A549 (cell line): ENCODE data around the gene NR1H4. TPM values are rescaled to one million over a fixed set of nuclear protein-coding genes. Genes with fewer than 3 reads are reported as not detected.

Experiments
- ATAC-seq, 2 experiments: fragments of 200-7000 bp in 1 of 2; fragments of >200 bp in 1 of 2; cut with Nextera tagmentation in 1 of 2; cut with Tn5 transposase in 1 of 2; 3 replicates each; pipeline versions ENCODE4 v1.8.0 to v1.9.1; 2018 to 2020; ENCODE audit warnings: mild to moderate bottlenecking in 1 of 2, moderate library complexity in 1 of 2
- CTCF ChIA-PET: fragments of 300-600 bp; sonication (Branson Sonifier 250); formaldehyde crosslinking; extraction: SDS; loops from one replicate; lab custom pipeline; 2021; ENCODE audit warnings: antibody characterized with exemption, inconsistent platforms; lab: Yijun Ruan, JAX
- POLR2A ChIA-PET: fragments of 350-600 bp; formaldehyde crosslinking; extraction: SDS; loops from one replicate; lab custom pipeline; 2021; ENCODE audit warnings: antibody characterized with exemption, inconsistent platforms; lab: Yijun Ruan, JAX
- DNase-seq, 2 experiments: peaks; one replicate each; pipeline versions ENCODE4 v3.0.0 to v3.0.0-alpha.2; 2011 to 2016; ENCODE audit warnings: low read depth in 1 of 2, low spot score in 1 of 2
- FAIRE-seq: peaks from 2 replicates; lab custom pipeline; 2011; peaks lifted over from hg19 to GRCh38; lab: Jason Lieb, UNC
- H3K27ac ChIP-seq, 2 experiments: fragments of >200 bp; sonication (Bioruptor Twin); formaldehyde crosslinking; 3 replicates each; pipeline ENCODE4 v1.5.1; 2016 to 2017
- H3K4me1 ChIP-seq: fragments of >200 bp; sonication (Bioruptor Twin); formaldehyde crosslinking; 3 replicates; pipeline ENCODE4 v1.6.1; 2016
- H3K4me2 ChIP-seq: fragments of >200 bp; sonication (Bioruptor Twin); formaldehyde crosslinking; 3 replicates; pipeline ENCODE4 v1.6.1; 2016
- H3K4me3 ChIP-seq: fragments of >200 bp; sonication (Bioruptor Twin); formaldehyde crosslinking; 3 replicates; pipeline ENCODE4 v1.5.1; 2016
- H3K9me3 ChIP-seq: fragments of >200 bp; sonication (Bioruptor Twin); formaldehyde crosslinking; 3 replicates; pipeline ENCODE4 v1.6.1; 2016
- BHLHE40 ChIP-seq: IDR thresholded peaks from 2 replicates; pipeline ENCODE4 v1.6.1; 2012; ENCODE audit warnings: low read depth, low read length, inconsistent platforms
- CBX2 ChIP-seq: fragments of 200-600 bp; sonication (generic); IDR thresholded peaks from 2 replicates; pipeline ENCODE4 v1.6.1; 2016; ENCODE audit warnings: low read depth, mild to moderate bottlenecking, borderline replicate concordance
- CHD4 ChIP-seq: fragments of 200-600 bp; sonication (generic); IDR thresholded peaks from 2 replicates; pipeline ENCODE4 v1.6.1; 2016; ENCODE audit warnings: antibody characterized with exemption, mild to moderate bottlenecking, borderline replicate concordance
- EHMT2 ChIP-seq: fragments of 200-600 bp; sonication (generic); IDR thresholded peaks from 2 replicates; pipeline ENCODE4 v1.6.1; 2016; ENCODE audit warnings: antibody characterized with exemption, low read depth, mild to moderate bottlenecking, moderate library complexity
- ESRRA ChIP-seq: fragments of 150-350 bp; IDR thresholded peaks from 2 replicates; pipeline ENCODE4 v1.6.1; 2014; ENCODE audit warnings: mild to moderate bottlenecking, low read length, borderline replicate concordance
- FOXS1 ChIP-seq: fragments of 250-450 bp; sonication (Bioruptor Pico); IDR thresholded peaks from 2 replicates; pipeline ENCODE4 v1.5.0; 2020; ENCODE audit warnings: mild to moderate bottlenecking, moderate library complexity
- GATA3 ChIP-seq: IDR thresholded peaks from 2 replicates; pipeline ENCODE4 v1.6.1; 2012; ENCODE audit warnings: borderline replicate concordance
- HEYL ChIP-seq: fragments of 250-450 bp; sonication (Bioruptor Pico); IDR thresholded peaks from 2 replicates; pipeline ENCODE4 v1.8.0; 2021; ENCODE audit warnings: mild to moderate bottlenecking, moderate library complexity
- HOXB5 ChIP-seq: fragments of 250-450 bp; sonication (Bioruptor Pico); IDR thresholded peaks from 2 replicates; pipeline ENCODE4 v1.5.0; 2020; ENCODE audit warnings: mild to moderate bottlenecking, moderate library complexity
- JUNB ChIP-seq: fragments of >200 bp; sonication (Bioruptor Twin); formaldehyde crosslinking; IDR thresholded peaks from 2 replicates; pipeline ENCODE4 v1.6.1; 2016
- KDM1A ChIP-seq: fragments of 200-600 bp; sonication (generic); IDR thresholded peaks from 2 replicates; pipeline ENCODE4 v1.6.1; 2016; ENCODE audit warnings: low read depth, mild to moderate bottlenecking
- KDM5A ChIP-seq: fragments of 200-600 bp; sonication (generic); IDR thresholded peaks from 2 replicates; pipeline ENCODE4 v1.6.1; 2016; ENCODE audit warnings: antibody characterized with exemption, mild to moderate bottlenecking
- MAFK ChIP-seq: fragments of 450-650 bp; IDR thresholded peaks from 2 replicates; pipeline ENCODE4 v1.6.1; 2014; ENCODE audit not compliant: partially characterized antibody
- MAZ ChIP-seq: fragments of 150-350 bp; IDR thresholded peaks from 2 replicates; pipeline ENCODE4 v1.6.1; 2014; ENCODE audit warnings: antibody characterized with exemption, low read depth, low read length, borderline replicate concordance
- PHF8 ChIP-seq: fragments of 200-600 bp; sonication (generic); IDR thresholded peaks from 2 replicates; pipeline ENCODE4 v1.6.1; 2016; ENCODE audit warnings: low read depth, mild to moderate bottlenecking, antibody characterized with exemption, moderate library complexity, borderline replicate concordance
- POLR2A ChIP-seq: IDR thresholded peaks from 2 replicates; pipeline ENCODE4 v1.6.1; 2012; ENCODE audit warnings: mild to moderate bottlenecking, low read length
- POLR2AphosphoS2 ChIP-seq: conservative IDR thresholded peaks from 2 replicates; pipeline ENCODE4 v1.6.1; 2012; ENCODE audit warnings: low read length, improper control_type of control experiment, inconsistent platforms
- RCOR1 ChIP-seq: fragments of 150-350 bp; IDR thresholded peaks from 2 replicates; pipeline ENCODE4 v1.6.1; 2014; ENCODE audit warnings: antibody characterized with exemption, low read length, low read depth
- SMC3 ChIP-seq: fragments of >200 bp; sonication (Bioruptor Twin); formaldehyde crosslinking; IDR thresholded peaks from 3 replicates; pipeline ENCODE4 v1.6.1; 2018; ENCODE audit warnings: inconsistent platforms
- WGBS: methylation state at CpG from one replicate; pipeline ENCODE4 v1.1.6; 2017; ENCODE audit errors: missing lambda C conversion rate; 5-methylcytosine and 5-hydroxymethylcytosine counted together
- polyA plus RNA-seq, 4 experiments: library from polyadenylated mRNA; depleted of rRNA in 3 of 4; stranded (reverse); fragments of >200 nt; fragmentation: RNase III in 1 of 4; extraction: RNeasy Plus Mini Kit Qiagen cat#74134 plus additional on column Dnase treatment in 1 of 4; gene quantifications; 2 replicates in 3 of 4; 3 replicates in 1 of 4; pipeline ENCODE4 v1.2.3, GENCODE V29; 2011 to 2017
- TF ChIP-seq, protein P1 (sequence below): IDR thresholded peaks from 2 replicates; pipeline ENCODE4 v1.6.1; 2012
- TF ChIP-seq, protein P2 (sequence below): fragments of 250-450 bp; sonication (Bioruptor Pico); IDR thresholded peaks from 2 replicates; pipeline ENCODE4 v1.5.0; 2020; ENCODE audit warnings: low read depth, mild to moderate bottlenecking, moderate library complexity
- TF ChIP-seq, protein P3 (sequence below): fragments of >200 bp; sonication (Bioruptor Twin); formaldehyde crosslinking; IDR thresholded peaks from 2 replicates; pipeline ENCODE4 v1.6.1; 2016
- TF ChIP-seq, protein P4 (sequence below): fragments of 450-650 bp; IDR thresholded peaks from 2 replicates; pipeline ENCODE4 v1.6.1; 2014; ENCODE audit warnings: antibody characterized with exemption
- TF ChIP-seq, protein P5 (sequence below): fragments of >200 bp; sonication (Bioruptor Twin); formaldehyde crosslinking; IDR thresholded peaks from 3 replicates; pipeline ENCODE4 v1.6.1; 2016

The NR1H4 gene
- polyA plus RNA-seq, 2 of the 4 experiments (the other 2 are of a cell fraction), result 0.40 to 1.4 TPM

DNA sequence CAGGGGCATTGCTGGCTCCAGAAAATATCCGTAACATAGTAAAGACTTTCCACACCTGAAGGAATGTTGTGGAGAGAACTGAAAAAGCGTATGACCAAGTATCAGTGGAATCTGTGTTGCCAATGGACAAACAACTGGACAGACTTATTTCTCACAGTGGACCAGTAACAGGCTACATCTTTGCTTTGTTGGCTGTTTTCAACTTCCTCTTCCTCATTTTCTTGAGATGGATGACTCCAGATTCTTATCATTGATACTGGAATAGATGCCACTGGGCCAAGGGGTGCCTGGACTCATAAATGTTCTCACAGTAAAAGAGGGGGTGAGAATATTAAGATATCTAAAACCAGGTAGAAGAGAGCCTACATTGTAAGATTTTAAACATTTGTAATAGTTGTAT, 106.2 kb downstream of the NR1H4 start:
- POLR2A ChIA-PET, result no interaction called here
- whole genome bisulfite sequencing, result 48% methylated on average over 2 of the region's 2 CpGs
- Histone ChIP-seq H3K4me1 (peaks cover 18% of the 10 kb centered on the region), H3K9me3 (no peaks in the 10 kb centered on the region), H3K27ac (no peak overlapping the region), H3K4me3 (no peak overlapping the region), H3K4me2 (no peak overlapping the region)
- ATAC-seq (no peak), FAIRE-seq (no peak)
- CTCF ChIA-PET, result no interaction called here
- no peak for TF ChIP-seq PHF8
- no peak for TF ChIP-seq SMC3
- TF ChIP-seq HOXB5 (CRISPR knock-in tag), result no peak
- no peak for TF ChIP-seq GATA3
- no peak for TF ChIP-seq POLR2A
- TF ChIP-seq CHD4, result no peak
- TF ChIP-seq ESRRA, result no peak
- no peak for TF ChIP-seq KDM5A
- TF ChIP-seq, protein P1, sequence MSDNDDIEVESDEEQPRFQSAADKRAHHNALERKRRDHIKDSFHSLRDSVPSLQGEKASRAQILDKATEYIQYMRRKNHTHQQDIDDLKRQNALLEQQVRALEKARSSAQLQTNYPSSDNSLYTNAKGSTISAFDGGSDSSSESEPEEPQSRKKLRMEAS, result no peak
- TF ChIP-seq, protein P2, sequence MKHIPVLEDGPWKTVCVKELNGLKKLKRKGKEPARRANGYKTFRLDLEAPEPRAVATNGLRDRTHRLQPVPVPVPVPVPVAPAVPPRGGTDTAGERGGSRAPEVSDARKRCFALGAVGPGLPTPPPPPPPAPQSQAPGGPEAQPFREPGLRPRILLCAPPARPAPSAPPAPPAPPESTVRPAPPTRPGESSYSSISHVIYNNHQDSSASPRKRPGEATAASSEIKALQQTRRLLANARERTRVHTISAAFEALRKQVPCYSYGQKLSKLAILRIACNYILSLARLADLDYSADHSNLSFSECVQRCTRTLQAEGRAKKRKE, result no peak
- TF ChIP-seq, all 56 proteins: peak for 0
- DNase-seq, result no peak

DNA sequence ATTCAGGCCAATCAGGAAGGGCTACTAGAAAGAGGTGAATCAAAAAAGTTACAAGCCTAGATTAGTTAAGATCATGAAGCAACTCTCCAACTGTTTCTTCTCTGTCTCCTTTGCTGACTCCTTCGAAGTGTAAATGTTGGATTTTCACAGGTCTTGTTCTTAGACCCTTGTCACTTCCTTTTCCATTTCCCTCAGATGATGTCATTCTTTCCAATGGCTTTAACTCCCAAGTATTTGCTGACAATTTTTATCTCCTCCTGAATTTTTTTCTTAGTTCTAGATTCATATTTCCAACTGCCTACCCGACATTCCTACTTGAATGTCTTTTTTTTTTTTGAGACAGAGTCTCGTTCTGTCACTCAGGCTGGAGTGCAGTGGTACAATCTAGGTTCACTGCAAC, 110.6 kb downstream of the NR1H4 start:
- POLR2A ChIA-PET, result no interaction called here
- ATAC-seq (no peak), DNase-seq (no peak), FAIRE-seq (no peak)
- TF ChIP-seq, protein P3, sequence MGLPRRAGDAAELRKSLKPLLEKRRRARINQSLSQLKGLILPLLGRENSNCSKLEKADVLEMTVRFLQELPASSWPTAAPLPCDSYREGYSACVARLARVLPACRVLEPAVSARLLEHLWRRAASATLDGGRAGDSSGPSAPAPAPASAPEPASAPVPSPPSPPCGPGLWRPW, result no peak
- TF ChIP-seq POLR2AphosphoS2 (no peak), RCOR1 (no peak), HEYL (CRISPR knock-in tag) (no peak), CBX2 (no peak), JUNB (no peak), MAFK (no peak), FOXS1 (CRISPR knock-in tag) (no peak), MAZ (no peak), KDM5A (no peak)
- TF ChIP-seq, protein P4, sequence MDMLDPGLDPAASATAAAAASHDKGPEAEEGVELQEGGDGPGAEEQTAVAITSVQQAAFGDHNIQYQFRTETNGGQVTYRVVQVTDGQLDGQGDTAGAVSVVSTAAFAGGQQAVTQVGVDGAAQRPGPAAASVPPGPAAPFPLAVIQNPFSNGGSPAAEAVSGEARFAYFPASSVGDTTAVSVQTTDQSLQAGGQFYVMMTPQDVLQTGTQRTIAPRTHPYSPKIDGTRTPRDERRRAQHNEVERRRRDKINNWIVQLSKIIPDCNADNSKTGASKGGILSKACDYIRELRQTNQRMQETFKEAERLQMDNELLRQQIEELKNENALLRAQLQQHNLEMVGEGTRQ, result no peak
- TF ChIP-seq, protein P5, sequence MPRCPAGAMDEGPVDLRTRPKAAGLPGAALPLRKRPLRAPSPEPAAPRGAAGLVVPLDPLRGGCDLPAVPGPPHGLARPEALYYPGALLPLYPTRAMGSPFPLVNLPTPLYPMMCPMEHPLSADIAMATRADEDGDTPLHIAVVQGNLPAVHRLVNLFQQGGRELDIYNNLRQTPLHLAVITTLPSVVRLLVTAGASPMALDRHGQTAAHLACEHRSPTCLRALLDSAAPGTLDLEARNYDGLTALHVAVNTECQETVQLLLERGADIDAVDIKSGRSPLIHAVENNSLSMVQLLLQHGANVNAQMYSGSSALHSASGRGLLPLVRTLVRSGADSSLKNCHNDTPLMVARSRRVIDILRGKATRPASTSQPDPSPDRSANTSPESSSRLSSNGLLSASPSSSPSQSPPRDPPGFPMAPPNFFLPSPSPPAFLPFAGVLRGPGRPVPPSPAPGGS, result no peak
- Histone ChIP-seq H3K4me3 (no peak overlapping the region), H3K9me3 (peaks cover 19% of the 10 kb centered on the region; the same call in 2 of the 3 replicates), H3K4me2 (no peak overlapping the region), H3K4me1 (no peaks in the 10 kb centered on the region), H3K27ac (no peak overlapping the region)
- 90% methylated on average over 3 of the region's 3 CpGs for WGBS
- CTCF ChIA-PET, result interaction anchor here (0.7 kb wide), 1 partner anchor 202 kb away, joined by 3 read pairs; no protein-coding TSS in a partner anchor

DNA sequence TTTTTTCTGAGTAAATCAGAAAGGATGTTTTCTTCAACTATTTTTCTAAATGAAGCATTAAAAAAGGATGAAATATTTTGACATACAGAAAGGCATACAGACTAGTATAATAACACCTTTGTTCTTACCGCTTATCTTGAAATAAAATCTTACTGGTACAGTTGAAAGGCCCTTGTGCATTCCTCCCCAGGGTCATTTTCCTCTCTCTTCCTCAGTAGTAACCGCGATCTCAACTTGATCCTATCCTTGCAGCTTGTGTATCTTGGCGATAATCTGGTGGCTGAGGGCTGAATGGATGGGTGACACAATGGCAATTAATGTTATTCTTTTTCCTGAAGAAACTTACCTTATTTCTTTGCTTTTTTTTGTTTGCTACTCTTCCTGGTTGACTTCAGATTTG, 118.3 kb downstream of the NR1H4 start:
- no peak for FAIRE-seq

More for the DNA sequence above, 118.3 kb downstream of the NR1H4 start:
- H3K4me2 ChIP-seq, result no peak overlapping the region
- H3K4me1 ChIP-seq, result peaks cover 13% of the 10 kb centered on the region; the same call in 2 of the 3 replicates
- CTCF ChIA-PET, result no interaction called here
- 94% methylated on average over 4 of the region's 4 CpGs for WGBS
- ATAC-seq, result no peak
- no peak for TF ChIP-seq BHLHE40
- TF ChIP-seq EHMT2, result no peak
- no peak for TF ChIP-seq KDM1A
- no peak for TF ChIP-seq SMC3
- no peak for TF ChIP-seq RCOR1
- H3K4me3 ChIP-seq, result no peak overlapping the region
- DNase-seq, result no peak
- POLR2A ChIA-PET, result no interaction called here
- H3K27ac ChIP-seq, result no peak overlapping the region
- H3K9me3 ChIP-seq, result peaks cover 8% of the 10 kb centered on the region; the same call in 1 of the 3 replicates
